HepG2 (cell line): Measurements from ENCODE around the gene THAP3.

Source experiments
- AGO2 ChIP-seq: fragments of 200-400 bp; formaldehyde crosslinking; optimal IDR thresholded peaks from 2 replicates; pipeline ENCODE3; 2017; ENCODE audit warnings: mild to moderate bottlenecking, low read depth, low read length, moderate library complexity
- EP300 ChIP-seq, 3 experiments: sonication (generic) in 1 of 3; formaldehyde crosslinking in 1 of 3; IDR thresholded peaks; 2 replicates each; pipeline versions ENCODE4 v1.5.1 to v1.6.1; 2011 to 2020; ENCODE audit warnings: low read depth in 2 of 3, low read length in 2 of 3, borderline replicate concordance in 1 of 3, improper control_type of control experiment in 1 of 3, mild to moderate bottlenecking in 1 of 3, missing genetic modification reagents in 1 of 3, moderate library complexity in 1 of 3
- FOXP1 ChIP-seq, 2 experiments: fragments of 450-650 bp in 1 of 2; IDR thresholded peaks; 2 replicates each; pipeline ENCODE4 v1.6.1; 2017 to 2018; ENCODE audit warnings: antibody characterized with exemption in 1 of 2
- HCFC1 ChIP-seq: fragments of 150-350 bp; IDR thresholded peaks from 2 replicates; pipeline ENCODE4 v1.6.1; 2014; ENCODE audit warnings: low read depth, low read length
- NR2C2 ChIP-seq: sonication (generic); formaldehyde crosslinking; IDR thresholded peaks from 2 replicates; pipeline ENCODE4 v1.4.0; 2020; ENCODE audit warnings: missing genetic modification reagents, mild to moderate bottlenecking, moderate library complexity, borderline replicate concordance
- POLR2AphosphoS5 ChIP-seq: IDR thresholded peaks from 2 replicates; pipeline ENCODE4 v1.6.1; 2012; ENCODE audit warnings: low read depth, low read length
- ZBTB7A ChIP-seq: sonication (generic); formaldehyde crosslinking; IDR thresholded peaks from 2 replicates; pipeline ENCODE4 v1.8.0; 2022; ENCODE audit warnings: mild to moderate bottlenecking, missing genetic modification reagents
- ZNF414 ChIP-seq: sonication (generic); formaldehyde crosslinking; IDR thresholded peaks from 2 replicates; pipeline ENCODE4 v1.5.0; 2020; ENCODE audit warnings: missing genetic modification reagents
- TF ChIP-seq, protein P1 (sequence below): sonication (generic); formaldehyde crosslinking; IDR thresholded peaks from 2 replicates; pipeline ENCODE4 v1.5.0; 2020; ENCODE audit warnings: mild to moderate bottlenecking, missing genetic modification reagents, moderate library complexity
- TF ChIP-seq, protein P2 (sequence below): sonication (generic); formaldehyde crosslinking; IDR thresholded peaks from 2 replicates; pipeline ENCODE4 v1.8.1; 2023; ENCODE audit warnings: mild to moderate bottlenecking, moderate library complexity, missing genetic modification reagents
- TF ChIP-seq, protein P3 (sequence below): IDR thresholded peaks from 2 replicates; pipeline ENCODE4 v1.6.1; 2012; ENCODE audit warnings: low read length, improper control_type of control experiment

DNA sequence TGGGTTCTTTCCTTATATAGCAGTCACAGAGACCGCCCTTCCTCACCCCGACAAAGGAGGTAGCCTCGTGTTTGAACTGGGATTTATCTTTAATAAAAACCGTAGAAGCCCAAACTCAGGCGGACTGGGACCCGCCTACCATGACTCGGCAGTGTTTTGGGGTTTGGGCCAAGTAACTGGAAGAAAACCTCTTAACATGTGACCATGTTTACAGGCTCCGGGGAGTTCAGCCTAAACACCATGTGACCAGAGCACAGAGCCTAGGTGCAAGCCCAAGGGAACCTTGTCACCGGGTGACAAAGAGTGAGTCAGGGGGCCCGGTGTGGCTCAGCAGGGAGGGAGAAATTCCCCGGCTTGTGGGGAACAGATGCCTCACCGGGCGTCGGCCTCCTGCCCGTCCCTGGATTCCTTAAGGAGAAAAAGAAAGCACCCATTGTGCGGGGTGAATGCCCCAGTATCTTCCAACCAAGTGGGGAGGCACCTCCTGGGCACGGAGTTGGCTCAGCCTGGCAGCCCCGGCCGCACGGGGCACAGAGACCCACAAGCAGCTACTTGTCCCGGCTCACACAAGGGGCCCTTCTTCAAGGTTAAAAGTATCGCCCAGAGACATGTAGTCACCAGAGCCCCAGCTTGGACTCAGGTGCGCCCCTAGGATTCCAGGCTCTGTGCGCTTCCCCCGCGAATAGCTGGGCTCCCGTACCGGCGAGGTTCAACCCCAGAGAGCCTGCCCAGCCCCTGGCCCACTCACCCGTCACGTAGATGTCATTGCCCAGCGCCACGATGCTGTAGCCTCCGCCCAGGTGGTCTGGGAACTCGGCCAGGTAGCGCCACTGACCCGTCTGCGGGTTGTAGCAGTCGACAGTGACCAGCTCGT, 23.4 kb upstream of the THAP3 start:
- TF ChIP-seq FOXP1 (IDR thresholded peaks at IDR 0.05) (no peak), FOXP1 (CRISPR knock-in tag; IDR thresholded peaks at IDR 0.05) (peak; percentile 71), ZNF414 (CRISPR knock-in tag) (no peak), AGO2 (no peak), NR2C2 (CRISPR knock-in tag) (peak; percentile 30; the same call in 1 of the 2 replicates), EP300 (IDR thresholded peaks at IDR 0.05; ENCODE audit: low read depth in 2 of 2, low read length in 2 of 2) (peak in 1 of 2 experiments; percentile 28; a peak in 1 of 4 replicates), EP300 (CRISPR knock-in tag; IDR thresholded peaks at IDR 0.05; ENCODE audit: borderline replicate concordance) (no peak), POLR2AphosphoS5 (peak; percentile 42; the same call in 1 of the 2 replicates), HCFC1 (no peak), ZBTB7A (no peak)
- TF ChIP-seq, protein P1, sequence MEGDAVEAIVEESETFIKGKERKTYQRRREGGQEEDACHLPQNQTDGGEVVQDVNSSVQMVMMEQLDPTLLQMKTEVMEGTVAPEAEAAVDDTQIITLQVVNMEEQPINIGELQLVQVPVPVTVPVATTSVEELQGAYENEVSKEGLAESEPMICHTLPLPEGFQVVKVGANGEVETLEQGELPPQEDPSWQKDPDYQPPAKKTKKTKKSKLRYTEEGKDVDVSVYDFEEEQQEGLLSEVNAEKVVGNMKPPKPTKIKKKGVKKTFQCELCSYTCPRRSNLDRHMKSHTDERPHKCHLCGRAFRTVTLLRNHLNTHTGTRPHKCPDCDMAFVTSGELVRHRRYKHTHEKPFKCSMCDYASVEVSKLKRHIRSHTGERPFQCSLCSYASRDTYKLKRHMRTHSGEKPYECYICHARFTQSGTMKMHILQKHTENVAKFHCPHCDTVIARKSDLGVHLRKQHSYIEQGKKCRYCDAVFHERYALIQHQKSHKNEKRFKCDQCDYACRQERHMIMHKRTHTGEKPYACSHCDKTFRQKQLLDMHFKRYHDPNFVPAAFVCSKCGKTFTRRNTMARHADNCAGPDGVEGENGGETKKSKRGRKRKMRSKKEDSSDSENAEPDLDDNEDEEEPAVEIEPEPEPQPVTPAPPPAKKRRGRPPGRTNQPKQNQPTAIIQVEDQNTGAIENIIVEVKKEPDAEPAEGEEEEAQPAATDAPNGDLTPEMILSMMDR (CRISPR knock-in tag) = no peak
- TF ChIP-seq, protein P2, sequence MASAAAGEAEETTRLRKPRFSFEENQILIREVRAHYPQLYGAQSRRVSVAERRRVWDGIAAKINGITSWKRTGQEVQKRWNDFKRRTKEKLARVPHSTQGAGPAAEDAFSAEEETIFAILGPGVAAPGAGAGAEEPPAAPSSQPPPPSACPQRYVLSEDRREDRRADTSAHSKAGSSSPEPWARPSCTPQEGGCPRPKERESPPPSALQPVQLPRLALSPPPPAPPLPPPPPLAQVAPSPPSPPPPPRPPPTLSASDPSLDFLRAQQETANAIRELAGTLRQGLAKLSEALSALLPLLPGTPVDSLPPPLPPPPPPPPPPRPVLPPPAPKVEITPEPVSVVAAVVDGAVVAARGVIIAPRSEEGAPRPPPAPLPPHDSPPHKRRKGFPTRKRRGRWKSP (CRISPR knock-in tag) = no peak
- TF ChIP-seq, protein P3, sequence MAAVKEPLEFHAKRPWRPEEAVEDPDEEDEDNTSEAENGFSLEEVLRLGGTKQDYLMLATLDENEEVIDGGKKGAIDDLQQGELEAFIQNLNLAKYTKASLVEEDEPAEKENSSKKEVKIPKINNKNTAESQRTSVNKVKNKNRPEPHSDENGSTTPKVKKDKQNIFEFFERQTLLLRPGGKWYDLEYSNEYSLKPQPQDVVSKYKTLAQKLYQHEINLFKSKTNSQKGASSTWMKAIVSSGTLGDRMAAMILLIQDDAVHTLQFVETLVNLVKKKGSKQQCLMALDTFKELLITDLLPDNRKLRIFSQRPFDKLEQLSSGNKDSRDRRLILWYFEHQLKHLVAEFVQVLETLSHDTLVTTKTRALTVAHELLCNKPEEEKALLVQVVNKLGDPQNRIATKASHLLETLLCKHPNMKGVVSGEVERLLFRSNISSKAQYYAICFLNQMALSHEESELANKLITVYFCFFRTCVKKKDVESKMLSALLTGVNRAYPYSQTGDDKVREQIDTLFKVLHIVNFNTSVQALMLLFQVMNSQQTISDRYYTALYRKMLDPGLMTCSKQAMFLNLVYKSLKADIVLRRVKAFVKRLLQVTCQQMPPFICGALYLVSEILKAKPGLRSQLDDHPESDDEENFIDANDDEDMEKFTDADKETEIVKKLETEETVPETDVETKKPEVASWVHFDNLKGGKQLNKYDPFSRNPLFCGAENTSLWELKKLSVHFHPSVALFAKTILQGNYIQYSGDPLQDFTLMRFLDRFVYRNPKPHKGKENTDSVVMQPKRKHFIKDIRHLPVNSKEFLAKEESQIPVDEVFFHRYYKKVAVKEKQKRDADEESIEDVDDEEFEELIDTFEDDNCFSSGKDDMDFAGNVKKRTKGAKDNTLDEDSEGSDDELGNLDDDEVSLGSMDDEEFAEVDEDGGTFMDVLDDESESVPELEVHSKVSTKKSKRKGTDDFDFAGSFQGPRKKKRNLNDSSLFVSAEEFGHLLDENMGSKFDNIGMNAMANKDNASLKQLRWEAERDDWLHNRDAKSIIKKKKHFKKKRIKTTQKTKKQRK = no peak
